ENCODE results near the gene ABI3BP. TPM values are rescaled to one million over a fixed set of nuclear protein-coding genes. Genes with fewer than 3 reads are reported as not detected.

The ABI3BP gene
- total and polyA plus RNA-seq, 2 experiments from 2014 or later, result 6.8 to 30.3 TPM

DNA sequence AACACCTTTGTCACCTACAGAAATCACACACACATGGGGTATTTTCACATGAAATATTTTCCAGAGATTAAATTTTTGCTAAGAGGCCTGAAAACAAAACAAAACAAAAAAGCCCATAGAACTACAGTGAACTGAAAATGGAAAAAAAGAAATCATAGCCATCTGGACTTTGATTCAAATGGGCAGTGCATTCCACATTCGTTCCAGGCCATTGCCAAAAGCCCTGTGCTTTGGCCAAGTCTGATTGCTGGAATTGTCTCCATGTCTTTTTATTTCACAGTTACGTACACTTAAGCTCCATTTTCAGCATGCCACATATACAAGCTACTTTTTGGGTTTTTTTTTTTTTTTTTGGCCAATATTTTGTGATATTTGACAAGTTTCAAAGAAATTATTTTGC lies 236.8 kb downstream of the ABI3BP start:
- no peaks in the 10 kb centered on the region for H4K20me1 ChIP-seq (ENCODE audit: insufficient read depth)
- no peak for TF ChIP-seq EZH2 (IDR thresholded peaks at IDR 0.05; ENCODE audit: insufficient read depth, poor library complexity, severe bottlenecking)
- TF ChIP-seq EZH2phosphoT487 (IDR thresholded peaks at IDR 0.05; ENCODE audit: insufficient read depth, low read depth), result no peak
- no peak overlapping the region for H2AFZ ChIP-seq
- no peak overlapping the region for H3K4me2 ChIP-seq (ENCODE audit: unreplicated experiment)
- H3K27me3 ChIP-seq (replicated peaks; ENCODE audit: insufficient read depth), result no peaks in the 10 kb centered on the region
- in situ Hi-C loops (cut with MboI), result loop anchor here (25.0 kb wide), 1 partner anchor 431 kb away; no protein-coding TSS in a partner anchor
- H3K4me1 ChIP-seq (ENCODE audit: insufficient read depth), result no peaks in the 10 kb centered on the region
- H3K9me2 ChIP-seq (ENCODE audit: insufficient read depth), result no peaks in the 10 kb centered on the region
- H3K9ac ChIP-seq, result no peak overlapping the region
- H3K27ac ChIP-seq, result no peak overlapping the region
- no peak overlapping the region for H3K4me3 ChIP-seq
- peaks cover 40% of the 10 kb centered on the region for H3K36me3 ChIP-seq (ENCODE audit: low read depth)
- no peaks in the 10 kb centered on the region for H3K79me2 ChIP-seq (ENCODE audit: insufficient read depth)
- DNase-seq, result no peak
- 9 to 13% methylated on average over 2 of the region's 2 CpGs for WGBS, 2 experiments (ENCODE audit: low coverage in 1 of 2, low lambda C conversion rate in 2 of 2, missing lambda C conversion rate in 2 of 2)
- no peaks in the 10 kb centered on the region for H3K9me3 ChIP-seq (ENCODE audit: low read depth)
- H3F3A ChIP-seq (ENCODE audit: insufficient read depth), result peaks cover 70% of the 10 kb centered on the region

DNA sequence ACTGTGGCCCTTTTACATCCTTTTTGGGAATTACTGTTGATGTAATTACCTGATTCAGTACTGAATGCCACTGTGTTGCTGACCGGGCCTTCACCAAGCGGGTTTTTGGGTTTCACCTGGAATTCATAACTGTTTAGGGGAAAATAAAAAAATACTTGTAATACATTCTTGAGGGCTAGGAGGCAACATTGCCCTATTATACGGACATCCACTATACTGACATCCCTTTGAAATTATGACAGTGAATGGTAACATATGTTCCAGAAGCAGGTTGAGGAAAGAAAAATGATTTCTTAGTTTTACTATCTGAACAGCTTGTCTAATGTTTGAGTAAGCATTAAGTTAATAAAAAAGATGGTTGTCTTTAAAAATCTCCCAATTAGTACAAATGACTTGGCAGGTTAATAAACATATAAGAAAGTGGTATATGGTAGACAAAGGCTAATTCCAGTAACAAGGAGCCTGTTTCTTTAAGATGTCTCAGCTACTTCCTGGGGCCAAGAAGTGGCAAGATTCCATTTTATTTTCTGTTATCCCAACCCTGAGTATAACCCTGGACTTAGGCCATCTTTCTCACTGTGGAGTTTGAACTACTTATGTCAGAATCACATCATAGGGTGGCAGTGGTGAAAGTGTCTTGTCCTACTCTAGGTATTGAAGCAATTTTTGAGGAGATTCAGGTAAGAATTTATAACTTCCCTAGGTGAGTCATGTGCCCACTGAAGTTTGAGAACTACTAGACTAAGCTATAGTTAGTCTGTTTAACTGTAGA lies 238.5 kb downstream of the ABI3BP start:
- peaks cover 73% of the 10 kb centered on the region for H3F3A ChIP-seq (ENCODE audit: insufficient read depth)

DNA sequence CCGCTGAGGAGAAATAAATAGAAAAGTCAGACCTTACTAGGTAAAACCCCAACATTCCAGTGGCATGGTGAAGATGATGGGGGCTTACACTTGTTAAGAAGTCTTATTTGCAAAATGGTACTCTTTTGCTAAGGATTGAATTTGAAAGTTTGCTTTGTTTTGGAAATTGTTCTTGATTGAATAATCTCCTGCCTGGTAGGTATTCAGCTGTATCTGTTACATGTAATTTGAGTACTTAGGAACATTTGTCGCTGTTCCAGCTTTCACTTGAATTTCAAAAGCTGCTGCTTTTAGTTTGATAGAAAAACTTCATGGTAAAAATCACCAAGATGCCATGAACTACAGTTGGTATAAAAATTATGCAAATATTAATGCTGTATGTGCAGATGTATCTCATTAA lies 239.4 kb downstream of the ABI3BP start:
- 98% methylated on average over 2 of the region's 2 CpGs for WGBS, 2 experiments (ENCODE audit: low coverage in 1 of 2, low lambda C conversion rate in 2 of 2, missing lambda C conversion rate in 2 of 2)

More for the DNA sequence above, 238.5 kb downstream of the ABI3BP start:
- 74 to 75% methylated on average over 3 of the region's 3 CpGs for WGBS, 2 experiments (ENCODE audit: low coverage in 1 of 2, low lambda C conversion rate in 2 of 2, missing lambda C conversion rate in 2 of 2)
- no peak overlapping the region for H3K4me2 ChIP-seq (ENCODE audit: unreplicated experiment)
- H3K27me3 ChIP-seq (replicated peaks; ENCODE audit: insufficient read depth), result no peaks in the 10 kb centered on the region
- no peaks in the 10 kb centered on the region for H4K20me1 ChIP-seq (ENCODE audit: insufficient read depth)
- H3K79me2 ChIP-seq (ENCODE audit: insufficient read depth), result peaks cover 5% of the 10 kb centered on the region; the same call in 1 of the 2 replicates
- peaks cover 57% of the 10 kb centered on the region for H3K36me3 ChIP-seq (ENCODE audit: low read depth)
- no peak overlapping the region for H2AFZ ChIP-seq
- no peak overlapping the region for H3K4me3 ChIP-seq
- no peak overlapping the region for H3K9ac ChIP-seq
- in situ Hi-C loops (cut with MboI), result loop anchor here (25.0 kb wide), 1 partner anchor 433 kb away; no protein-coding TSS in a partner anchor
- DNase-seq, result peak; percentile 15
- H3K9me2 ChIP-seq (ENCODE audit: insufficient read depth), result no peaks in the 10 kb centered on the region
- H3K27ac ChIP-seq, result no peak overlapping the region
- H3K9me3 ChIP-seq (ENCODE audit: low read depth), result no peaks in the 10 kb centered on the region
- H3K4me1 ChIP-seq (ENCODE audit: insufficient read depth), result no peaks in the 10 kb centered on the region
- TF ChIP-seq EZH2phosphoT487 (IDR thresholded peaks at IDR 0.05; ENCODE audit: insufficient read depth, low read depth), result no peak
- no peak for TF ChIP-seq EZH2 (IDR thresholded peaks at IDR 0.05; ENCODE audit: insufficient read depth, poor library complexity, severe bottlenecking)

DNA sequence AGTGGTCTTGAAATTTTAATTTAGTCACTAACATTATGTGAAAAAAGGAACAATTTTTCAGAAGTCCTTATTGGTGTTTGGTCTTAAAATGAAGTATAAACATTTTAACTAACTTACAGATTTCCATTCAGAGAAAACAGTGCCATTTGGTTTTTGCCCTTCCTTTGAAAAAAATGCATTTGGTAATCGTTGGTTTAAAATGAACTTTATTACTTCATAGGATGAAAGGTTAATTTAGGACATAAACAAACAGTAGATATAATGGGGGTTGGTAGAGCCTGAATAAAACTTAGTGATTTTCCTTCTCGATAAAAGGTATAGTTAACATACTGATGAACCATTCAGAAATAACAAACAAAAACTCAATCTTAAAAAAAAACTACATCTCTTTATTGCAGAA lies 244.3 kb downstream of the ABI3BP start:
- Histone ChIP-seq H3K79me2 (ENCODE audit: insufficient read depth) (peaks cover 22% of the 10 kb centered on the region), H4K20me1 (ENCODE audit: insufficient read depth) (no peaks in the 10 kb centered on the region), H3K9me2 (ENCODE audit: insufficient read depth) (no peaks in the 10 kb centered on the region), H3F3A (ENCODE audit: insufficient read depth) (peaks cover 44% of the 10 kb centered on the region), H3K9me3 (ENCODE audit: low read depth) (no peaks in the 10 kb centered on the region), H3K36me3 (ENCODE audit: low read depth) (peaks cover 97% of the 10 kb centered on the region), H3K4me2 (ENCODE audit: unreplicated experiment) (no peak overlapping the region), H3K27me3 (replicated peaks; ENCODE audit: insufficient read depth) (no peaks in the 10 kb centered on the region), H3K27ac (no peak overlapping the region), H3K4me3 (no peak overlapping the region), H2AFZ (no peak overlapping the region), H3K9ac (no peak overlapping the region), H3K4me1 (ENCODE audit: insufficient read depth) (no peaks in the 10 kb centered on the region)
- in situ Hi-C loops (cut with MboI), result no loop called here
- TF ChIP-seq EZH2 (IDR thresholded peaks at IDR 0.05; ENCODE audit: insufficient read depth, poor library complexity, severe bottlenecking) (no peak), EZH2phosphoT487 (IDR thresholded peaks at IDR 0.05; ENCODE audit: insufficient read depth, low read depth) (no peak)
- WGBS, 2 experiments (ENCODE audit: low coverage in 1 of 2, low lambda C conversion rate in 2 of 2, missing lambda C conversion rate in 2 of 2), result 50% methylated on average over 2 of the region's 2 CpGs
- no peak for DNase-seq

More for the DNA sequence above, 239.4 kb downstream of the ABI3BP start:
- no peak overlapping the region for H2AFZ ChIP-seq
- peaks cover 66% of the 10 kb centered on the region for H3K36me3 ChIP-seq (ENCODE audit: low read depth)
- H3K9me3 ChIP-seq (ENCODE audit: low read depth), result no peaks in the 10 kb centered on the region
- H3F3A ChIP-seq (ENCODE audit: insufficient read depth), result peaks cover 71% of the 10 kb centered on the region
- H3K4me2 ChIP-seq (ENCODE audit: unreplicated experiment), result no peak overlapping the region
- no peak overlapping the region for H3K4me3 ChIP-seq
- no peak for DNase-seq
- H3K9ac ChIP-seq, result no peak overlapping the region
- in situ Hi-C loops (cut with MboI), result loop anchor here (25.0 kb wide), 1 partner anchor 433 kb away; no protein-coding TSS in a partner anchor
- H3K27ac ChIP-seq, result no peak overlapping the region
- no peaks in the 10 kb centered on the region for H3K9me2 ChIP-seq (ENCODE audit: insufficient read depth)
- H3K27me3 ChIP-seq (replicated peaks; ENCODE audit: insufficient read depth), result no peaks in the 10 kb centered on the region
- H3K4me1 ChIP-seq (ENCODE audit: insufficient read depth), result no peaks in the 10 kb centered on the region
- H4K20me1 ChIP-seq (ENCODE audit: insufficient read depth), result no peaks in the 10 kb centered on the region
- TF ChIP-seq EZH2phosphoT487 (IDR thresholded peaks at IDR 0.05; ENCODE audit: insufficient read depth, low read depth) (no peak), EZH2 (IDR thresholded peaks at IDR 0.05; ENCODE audit: insufficient read depth, poor library complexity, severe bottlenecking) (no peak)
- peaks cover 5% of the 10 kb centered on the region for H3K79me2 ChIP-seq (ENCODE audit: insufficient read depth)

Measured in GM23248 (cell line).